K562 (cell line): ENCODE results near the gene C3AR1. TPM values are rescaled to one million over a fixed set of nuclear protein-coding genes. Genes with fewer than 3 reads are reported as not detected.

Source experiments
- ATAC-seq: fragments of 200-7000 bp; cut with Tn5 transposase; 3 replicates; pipeline ENCODE4 v1.9.1; 2020; ENCODE audit warnings: moderate library complexity
- BruUV-seq: library from RNA; stranded (reverse); fragments of 400-500 nt; replicated peaks from 2 replicates; lab custom pipeline; 2021; lab: Mats Ljungman, UMichigan
- CTCF ChIA-PET: fragments of 300-600 bp; formaldehyde crosslinking; extraction: SDS; loops from one replicate; lab custom pipeline; 2021; ENCODE audit warnings: low intra/inter-chr PET ratio; lab: Yijun Ruan, JAX
- POLR2A ChIA-PET: fragments of 300-600, 350-650 bp; sonication (Branson Sonifier 250); formaldehyde crosslinking; extraction: SDS; loops from one replicate; lab custom pipeline; 2021; ENCODE audit warnings: antibody characterized with exemption, inconsistent platforms; lab: Yijun Ruan, JAX
- DNase-seq, 4 experiments: peaks; one replicate each; pipeline versions ENCODE4 v3.0.0 to v3.0.0-alpha.2; 2011 to 2018; ENCODE audit warnings: low spot score in 3 of 4, mixed read lengths in 3 of 4; ENCODE audit errors: extremely low read depth in 1 of 4
- FAIRE-seq: peaks from 2 replicates; lab custom pipeline; 2011; peaks lifted over from hg19 to GRCh38; lab: Jason Lieb, UNC
- H2AFZ ChIP-seq: 2 replicates; pipeline ENCODE4 v1.6.0; 2011; ENCODE audit warnings: low read depth, low read length, control low read depth, inconsistent platforms
- H3K27ac ChIP-seq: fragments of 200-600 bp; 3 replicates; pipeline ENCODE4 v1.8.0; 2011; ENCODE audit warnings: low read depth, mild to moderate bottlenecking, control low read depth, inconsistent platforms, low read length, moderate library complexity, mixed read lengths; ENCODE audit errors: extremely low read depth
- H3K27me3 ChIP-seq, 2 experiments: fragments of 300-600 bp in 1 of 2; 2 replicates in 1 of 2; 3 replicates in 1 of 2; pipeline versions ENCODE4 v1.6.0 to v1.8.0; 2011; ENCODE audit warnings: inconsistent platforms in 2 of 2, low read length in 2 of 2, mild to moderate bottlenecking in 1 of 2, mixed read lengths in 1 of 2, moderate library complexity in 1 of 2; ENCODE audit not compliant: control insufficient read depth in 2 of 2, insufficient read depth in 2 of 2
- H3K36me3 ChIP-seq: fragments of 300-600 bp; 3 replicates; pipeline ENCODE4 v1.8.0; 2011; ENCODE audit warnings: mild to moderate bottlenecking, low read length, inconsistent platforms; ENCODE audit not compliant: control insufficient read depth, insufficient read depth
- H3K4me1 ChIP-seq, 2 experiments: fragments of 200-600 bp in 1 of 2; replicated peaks in 1 of 2; 2 replicates in 1 of 2; 3 replicates in 1 of 2; pipeline versions ENCODE4 v1.5.1 to v1.8.0; 2011; ENCODE audit warnings: inconsistent platforms in 2 of 2, low read length in 2 of 2, mild to moderate bottlenecking in 1 of 2, mixed read lengths in 1 of 2, moderate library complexity in 1 of 2; ENCODE audit not compliant: control insufficient read depth in 2 of 2, insufficient read depth in 2 of 2
- H3K4me2 ChIP-seq: 2 replicates; pipeline ENCODE4 v1.6.1; 2011; ENCODE audit warnings: low read length, control low read depth, inconsistent platforms, mixed read lengths; ENCODE audit not compliant: insufficient read depth
- H3K4me3 ChIP-seq: fragments of 200-600 bp; sonication (generic), shearing (Covaris generic); 2 replicates; pipeline ENCODE4 v1.5.1; 2016; ENCODE audit warnings: control low read depth, inconsistent platforms
- H3K79me2 ChIP-seq: fragments of 200-600 bp; 3 replicates; pipeline ENCODE4 v1.8.0; 2011; ENCODE audit warnings: low read length, inconsistent platforms; ENCODE audit not compliant: control insufficient read depth, insufficient read depth
- H3K9ac ChIP-seq, 2 experiments: 2 replicates each; pipeline versions ENCODE4 v1.6.0 to v1.6.1; 2011; ENCODE audit warnings: low read depth in 2 of 2, low read length in 2 of 2, control low read depth in 1 of 2, inconsistent platforms in 1 of 2, mild to moderate bottlenecking in 1 of 2, mixed read lengths in 1 of 2; ENCODE audit not compliant: insufficient read depth in 1 of 2
- H3K9me1 ChIP-seq: one replicate; pipeline ENCODE4 v1.6.0; 2011; ENCODE audit warnings: inconsistent platforms, mild to moderate bottlenecking, low read length, moderate library complexity; ENCODE audit not compliant: control insufficient read depth, insufficient read depth
- H3K9me3 ChIP-seq: replicated peaks from 2 replicates; pipeline ENCODE4 v1.5.1; 2011; ENCODE audit warnings: low read depth, low read length, inconsistent platforms; ENCODE audit not compliant: control insufficient read depth, insufficient read depth
- H4K20me1 ChIP-seq: replicated peaks from 2 replicates; pipeline ENCODE4 v1.6.1; 2011; ENCODE audit warnings: low read length, inconsistent platforms, mixed read lengths; ENCODE audit not compliant: control insufficient read depth, insufficient read depth
- CEBPG ChIP-seq, 3 experiments: fragments of 200-800 bp in 1 of 3; sonication (Bioruptor generic) in 1 of 3; sonication (generic) in 1 of 3; formaldehyde crosslinking in 1 of 3; IDR thresholded peaks in 2 of 3; conservative IDR thresholded peaks in 1 of 3; 2 replicates each; pipeline versions ENCODE4 v1.6.1 to v1.8.0; 2016 to 2022; ENCODE audit warnings: missing compliant biosample characterization in 2 of 3, missing genetic modification characterization in 2 of 3, mild to moderate bottlenecking in 1 of 3, missing genetic modification reagents in 1 of 3
- EHMT2 ChIP-seq: fragments of 450-650 bp; IDR thresholded peaks from 2 replicates; pipeline ENCODE4 v1.6.1; 2018; ENCODE audit warnings: antibody characterized with exemption
- FOSL1 ChIP-seq: fragments of 200-800 bp; sonication (Bioruptor generic); conservative IDR thresholded peaks from 2 replicates; pipeline ENCODE4 v1.6.1; 2016; ENCODE audit warnings: missing genetic modification characterization, missing compliant biosample characterization
- HNRNPL ChIP-seq: fragments of 200-400 bp; formaldehyde crosslinking; IDR thresholded peaks from 2 replicates; pipeline ENCODE4 v1.6.1; 2017; ENCODE audit warnings: low read depth, mild to moderate bottlenecking, low read length
- JUNB ChIP-seq: fragments of 450-650 bp; formaldehyde crosslinking; conservative IDR thresholded peaks from 2 replicates; pipeline ENCODE4 v1.4.0; 2020; ENCODE audit warnings: mild to moderate bottlenecking
- MYC ChIP-seq, 2 experiments: fragments of 250-450 bp in 1 of 2; sonication (Bioruptor Pico) in 1 of 2; IDR thresholded peaks; 2 replicates each; pipeline versions ENCODE4 v1.5.1 to v1.6.1; 2012 to 2021; ENCODE audit warnings: low read depth in 2 of 2, borderline replicate concordance in 1 of 2, improper control_type of control experiment in 1 of 2, low read length in 1 of 2, mild to moderate bottlenecking in 1 of 2, moderate library complexity in 1 of 2
- NFE2L1 ChIP-seq: fragments of 450-650 bp; IDR thresholded peaks from 2 replicates; pipeline ENCODE4 v1.6.1; 2016; ENCODE audit warnings: missing genetic modification characterization, low read depth, mild to moderate bottlenecking, missing compliant biosample characterization, moderate library complexity, borderline replicate concordance
- NFIX ChIP-seq: fragments of 250-450 bp; sonication (Bioruptor Pico); IDR thresholded peaks from 2 replicates; pipeline ENCODE4 v1.4.0; 2020; ENCODE audit warnings: low read depth, mild to moderate bottlenecking, moderate library complexity
- PHF8 ChIP-seq: fragments of 200-600 bp; sonication (generic); IDR thresholded peaks from 2 replicates; pipeline ENCODE4 v1.6.1; 2012; ENCODE audit warnings: mixed run types, mild to moderate bottlenecking, inconsistent platforms, low read length, moderate library complexity, borderline replicate concordance
- PREB ChIP-seq: sonication (generic); formaldehyde crosslinking; IDR thresholded peaks from 2 replicates; pipeline ENCODE4 v1.8.1; 2023; ENCODE audit warnings: mild to moderate bottlenecking, missing genetic modification reagents
- ZFP91 ChIP-seq: sonication (generic); formaldehyde crosslinking; IDR thresholded peaks from 2 replicates; pipeline ENCODE4 v1.8.0; 2022; ENCODE audit warnings: mild to moderate bottlenecking, missing genetic modification reagents
- ZNF766 ChIP-seq: fragments of 200-800 bp; sonication (Bioruptor generic); conservative IDR thresholded peaks from 2 replicates; pipeline ENCODE4 v1.6.1; 2016; ENCODE audit warnings: missing genetic modification characterization, missing compliant biosample characterization
- WGBS: fragments of 100-300 bp; shearing (Covaris generic); methylation state at CpG from one replicate; pipeline ENCODE4 v1.1.6; 2016; ENCODE audit warnings: low coverage, mixed read lengths; ENCODE audit not compliant: insufficient coverage; ENCODE audit errors: missing lambda C conversion rate; 5-methylcytosine and 5-hydroxymethylcytosine counted together
- in situ Hi-C: fragments of 300-500 bp; cut with MboI; formaldehyde crosslinking; loops from 4 replicates; pipeline ENCODE4 v1.15.0; 2018; ENCODE audit warnings: inconsistent platforms, mixed read lengths
- intact Hi-C: fragments of 100-400 bp; cut with micrococcal nuclease; formaldehyde crosslinking; loops from 2 replicates; pipeline ENCODE4 v1.14.2; 2022
- polyA plus RNA-seq, 8 experiments: library from polyadenylated mRNA; depleted of rRNA in 4 of 8; stranded (reverse) in 5 of 8; unstranded in 3 of 8; fragments of >200 nt; fragmentation: Nextera tagmentation in 2 of 8; fragmentation: Illumina TruSeq in 1 of 8; extraction: Ambion mirVana in 2 of 8; extraction: Trizol in 1 of 8; gene quantifications; 2 replicates each; pipeline versions ENCODE4 v1.2.1 to v1.2.3, GENCODE V29; 2011 to 2014; ENCODE audit warnings: inconsistent platforms in 1 of 8, missing spikeins in 1 of 8
- total RNA-seq, 7 experiments: library from RNA; depleted of rRNA in 6 of 7; stranded (reverse); fragments of >200 nt in 6 of 7; fragmentation: Illumina TruSeq in 2 of 7; extraction: Trizol in 2 of 7; gene quantifications; 2 replicates each; pipeline versions ENCODE4 v1.2.1 to v1.2.3, GENCODE V29; 2011 to 2021; ENCODE audit warnings: low replicate concordance in 1 of 7

Gene C3AR1
- total and polyA plus RNA-seq, 9 of the 15 experiments (the other 6 are each of a cell fraction or from before 2014, with no cell fraction given), result 2.2 to 12.9 (median 5.3) TPM

GRCh38 chr12:8058506-8058905 is 7.7 kb downstream of the C3AR1 start:
- POLR2A ChIA-PET, result no interaction called here
- intact Hi-C loops (no loop called here), in situ Hi-C loops (no loop called here)
- DNase-seq, result no peak
- H3K27ac ChIP-seq, result no peak overlapping the region
- no peaks in the 10 kb centered on the region for H3K27me3 ChIP-seq
- no peaks in the 10 kb centered on the region for H4K20me1 ChIP-seq
- no peaks in the 10 kb centered on the region for H3K9me1 ChIP-seq
- TF ChIP-seq PHF8 (no peak), PREB (CRISPR knock-in tag) (no peak), HNRNPL (no peak)
- TF ChIP-seq, all 486 proteins: peak for 0
- H3K4me1 ChIP-seq, result no peaks in the 10 kb centered on the region
- CTCF ChIA-PET, result no interaction called here
- WGBS, result 95% methylated on average over 5 of the region's 6 CpGs
- no peak overlapping the region for H3K4me2 ChIP-seq
- BruUV-seq, result no TSS peak
- H2AFZ ChIP-seq, result no peak overlapping the region
- H3K9ac ChIP-seq, result no peak overlapping the region
- no peak for FAIRE-seq
- ATAC-seq, result no peak
- no peak overlapping the region for H3K4me3 ChIP-seq
- no peaks in the 10 kb centered on the region for H3K9me3 ChIP-seq
- no peaks in the 10 kb centered on the region for H3K79me2 ChIP-seq
- peaks cover under 1% of the 10 kb centered on the region; the same call in 2 of the 3 replicates for H3K36me3 ChIP-seq

GRCh38 chr12:8057839-8058238 is 8.3 kb downstream of the C3AR1 start:
- 22% methylated on average over 4 of the region's 4 CpGs for WGBS
- peak; percentile 43; the same call in 1 of the 2 replicates for TF ChIP-seq FOSL1 (tag)
- no peak for TF ChIP-seq EHMT2
- no peak for TF ChIP-seq JUNB
- no peak for TF ChIP-seq ZFP91 (CRISPR knock-in tag)
- TF ChIP-seq MYC (IDR thresholded peaks at IDR 0.05; ENCODE audit: low read depth, low read length), result no peak
- TF ChIP-seq MYC (CRISPR knock-in tag; IDR thresholded peaks at IDR 0.05; ENCODE audit: borderline replicate concordance, low read depth), result no peak
- TF ChIP-seq ZNF766 (CRISPR knock-in tag), result 0 out of 2 replicates have a peak, but pooled peaks have one; percentile 24
- TF ChIP-seq NFE2L1, result no peak
- no peak for TF ChIP-seq CEBPG (CRISPR knock-in tag; IDR thresholded peaks at IDR 0.05)
- peak; percentile 65 to 89 for TF ChIP-seq CEBPG (tag; conservative IDR thresholded peaks at IDR 0.05 in 1 of 2, IDR thresholded peaks at IDR 0.05 in 1 of 2)
- TF ChIP-seq NFIX (CRISPR knock-in tag), result no peak
- intact Hi-C loops (no loop called here), in situ Hi-C loops (no loop called here)
- peaks cover 0 to 4% of the 10 kb centered on the region in 2 experiments; a peak in 2 of 5 replicates for H3K4me1 ChIP-seq
- ATAC-seq (no peak), FAIRE-seq (no peak), DNase-seq (no peak)
- H3K9me1 ChIP-seq, result no peaks in the 10 kb centered on the region
- no peak overlapping the region for H3K4me3 ChIP-seq
- POLR2A ChIA-PET, result interaction anchor here (0.9 kb wide), 1 partner anchor 9 kb away, joined by 3 read pairs; no protein-coding TSS in a partner anchor
- no peaks in the 10 kb centered on the region for H3K9me3 ChIP-seq
- CTCF ChIA-PET, result interaction anchor here (0.6 kb wide), 1 partner anchor 625 kb away, joined by 3 read pairs; no protein-coding TSS in a partner anchor
- H2AFZ ChIP-seq, result no peak overlapping the region
- no peaks in the 10 kb centered on the region for H3K27me3 ChIP-seq
- no peak overlapping the region for H3K9ac ChIP-seq
- H4K20me1 ChIP-seq, result no peaks in the 10 kb centered on the region
- no peaks in the 10 kb centered on the region for H3K79me2 ChIP-seq
- no peak overlapping the region for H3K27ac ChIP-seq
- H3K4me2 ChIP-seq, result no peak overlapping the region
- no TSS peak for BruUV-seq
- peaks cover 6% of the 10 kb centered on the region; the same call in 2 of the 3 replicates for H3K36me3 ChIP-seq
